Suprapubic skin (tissue), 4 donors: ENCODE measurements around the gene TNFSF8. TPM values are rescaled to one million over a fixed set of nuclear protein-coding genes. Genes with fewer than 3 reads are reported as not detected.

ENCODE experiments used
- DNase-seq, 2 donors: peaks; one replicate each; pipeline ENCODE4 v3.0.0-alpha.2; 2019; ENCODE audit warnings: low spot score in 2 of 2
- H3K27ac ChIP-seq: fragments of 200-600 bp; sonication (generic); one replicate; pipeline ENCODE4 v1.5.1; 2019
- H3K27me3 ChIP-seq: fragments of 200-600 bp; sonication (generic); one replicate; pipeline ENCODE4 v1.5.1; 2019
- H3K36me3 ChIP-seq: fragments of 200-600 bp; sonication (generic); one replicate; pipeline ENCODE4 v1.5.1; 2019
- H3K4me1 ChIP-seq: fragments of 200-600 bp; sonication (generic); one replicate; pipeline ENCODE4 v1.5.1; 2019
- H3K4me3 ChIP-seq: fragments of 200-600 bp; sonication (generic); one replicate; pipeline ENCODE4 v1.5.1; 2019; ENCODE audit warnings: mild to moderate bottlenecking
- H3K9me3 ChIP-seq: fragments of 200-600 bp; sonication (generic); one replicate; pipeline ENCODE4 v1.5.1; 2019
- EP300 ChIP-seq: sonication (generic); formaldehyde crosslinking; IDR thresholded peaks from one replicate; pipeline ENCODE4 v1.6.1; 2017; ENCODE audit warnings: antibody characterized with exemption
- POLR2A ChIP-seq, 2 donors: fragments of 450-650 bp; IDR thresholded peaks; one replicate each; pipeline ENCODE4 v1.6.1; 2017; ENCODE audit warnings: antibody characterized with exemption in 2 of 2, mild to moderate bottlenecking in 2 of 2, moderate library complexity in 2 of 2
- POLR2AphosphoS5 ChIP-seq, 3 donors: sonication (generic); formaldehyde crosslinking; IDR thresholded peaks; one replicate each; pipeline ENCODE4 v1.6.1; 2017; ENCODE audit warnings: antibody characterized with exemption in 3 of 3
- WGBS: methylation state at CpG from one replicate; pipeline ENCODE4 v1.1.5; 2018; 5-methylcytosine and 5-hydroxymethylcytosine counted together
- total RNA-seq, 4 donors: library from RNA; depleted of rRNA; stranded (reverse); fragments of >200 nt; gene quantifications; one replicate each; pipeline ENCODE4 v1.1.0, GENCODE V29; 2016
- TF ChIP-seq, protein P1 (sequence below), 2 donors: fragments of 200-600 bp in 1 of 2; fragments of 450-650 bp in 1 of 2; sonication (generic) in 1 of 2; IDR thresholded peaks; one replicate each; pipeline ENCODE4 v1.5.1; 2016 to 2019; ENCODE audit warnings: antibody characterized with exemption in 2 of 2, mild to moderate bottlenecking in 1 of 2, moderate library complexity in 1 of 2

TNFSF8 gene
- total RNA-seq, 4 donors from 2014 or later: 0.23 to 4.0 (median 1.4) TPM

DNA sequence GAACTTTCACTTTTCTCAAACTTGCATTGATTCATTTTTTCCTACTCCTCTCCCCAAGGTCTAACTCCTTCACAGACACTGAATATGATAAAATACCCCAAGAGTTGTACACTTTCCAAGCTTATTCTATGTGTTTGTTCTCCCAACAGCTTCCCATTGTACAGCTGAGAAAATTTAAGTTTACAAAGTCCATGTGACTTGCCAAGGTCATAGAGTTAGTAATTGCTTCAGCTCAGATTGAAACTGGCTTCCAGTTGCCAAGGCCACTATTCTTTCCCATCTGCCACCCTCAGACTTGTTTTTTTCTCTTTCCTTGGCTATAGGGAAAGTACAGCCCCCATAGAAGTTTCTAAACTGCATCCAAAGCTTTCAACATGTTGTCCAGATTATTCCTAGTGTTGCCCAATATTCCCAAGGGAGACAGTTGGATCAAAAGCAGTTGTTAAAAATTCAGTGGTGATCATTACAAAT lies 34.8 kb downstream of the TNFSF8 start:
- DNase-seq: no peak

DNA sequence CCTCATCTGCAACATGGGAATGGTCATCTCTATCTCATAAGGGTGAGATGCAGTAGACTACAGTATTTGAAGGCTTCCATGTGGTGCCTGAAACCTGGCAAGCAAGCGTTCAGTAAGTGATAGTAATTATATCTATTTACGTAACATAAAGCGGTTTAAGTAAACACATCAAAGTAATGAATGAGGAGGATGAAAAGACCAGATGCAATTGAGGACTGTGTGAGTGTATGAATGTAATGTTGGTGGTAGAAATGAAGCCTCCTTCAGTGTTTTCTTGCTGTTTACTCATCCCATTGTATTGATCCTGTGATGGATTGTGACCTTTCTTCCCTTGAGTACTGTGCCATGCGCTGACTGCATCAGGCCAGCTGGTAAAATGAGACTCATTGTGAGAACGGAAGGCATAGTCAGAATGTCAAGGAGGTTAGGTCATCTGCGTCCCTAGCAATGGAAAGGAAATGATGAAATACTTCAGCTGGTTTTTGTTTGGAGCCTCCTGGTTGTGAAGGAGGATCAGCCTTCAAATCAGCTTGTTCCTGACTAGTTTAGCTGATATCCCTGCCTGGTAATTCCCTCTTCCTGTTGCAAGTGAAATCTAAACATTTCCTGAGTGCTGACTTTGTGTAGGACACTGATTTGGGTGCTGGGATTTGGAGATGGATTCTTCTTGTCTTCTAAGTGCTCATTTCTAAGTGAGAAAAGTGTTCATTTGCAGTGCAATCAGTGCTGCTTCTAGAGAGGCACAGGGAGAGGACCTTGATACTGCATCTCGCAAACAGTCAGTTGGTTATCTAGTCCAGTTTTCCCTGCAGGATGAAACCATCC lies 35.6 kb downstream of the TNFSF8 start:
- TF ChIP-seq, protein P1, sequence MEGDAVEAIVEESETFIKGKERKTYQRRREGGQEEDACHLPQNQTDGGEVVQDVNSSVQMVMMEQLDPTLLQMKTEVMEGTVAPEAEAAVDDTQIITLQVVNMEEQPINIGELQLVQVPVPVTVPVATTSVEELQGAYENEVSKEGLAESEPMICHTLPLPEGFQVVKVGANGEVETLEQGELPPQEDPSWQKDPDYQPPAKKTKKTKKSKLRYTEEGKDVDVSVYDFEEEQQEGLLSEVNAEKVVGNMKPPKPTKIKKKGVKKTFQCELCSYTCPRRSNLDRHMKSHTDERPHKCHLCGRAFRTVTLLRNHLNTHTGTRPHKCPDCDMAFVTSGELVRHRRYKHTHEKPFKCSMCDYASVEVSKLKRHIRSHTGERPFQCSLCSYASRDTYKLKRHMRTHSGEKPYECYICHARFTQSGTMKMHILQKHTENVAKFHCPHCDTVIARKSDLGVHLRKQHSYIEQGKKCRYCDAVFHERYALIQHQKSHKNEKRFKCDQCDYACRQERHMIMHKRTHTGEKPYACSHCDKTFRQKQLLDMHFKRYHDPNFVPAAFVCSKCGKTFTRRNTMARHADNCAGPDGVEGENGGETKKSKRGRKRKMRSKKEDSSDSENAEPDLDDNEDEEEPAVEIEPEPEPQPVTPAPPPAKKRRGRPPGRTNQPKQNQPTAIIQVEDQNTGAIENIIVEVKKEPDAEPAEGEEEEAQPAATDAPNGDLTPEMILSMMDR (IDR thresholded peaks at IDR 0.05): no peak
- TF ChIP-seq POLR2AphosphoS5 (IDR thresholded peaks at IDR 0.05): peak in 2 of 3 donors; percentile 73 to 77
- no peak for TF ChIP-seq EP300
- no peak for TF ChIP-seq POLR2A (IDR thresholded peaks at IDR 0.05)
- H3K27me3 ChIP-seq: no peaks in the 10 kb centered on the region
- WGBS: 62% methylated on average over 7 of the region's 7 CpGs
- H3K4me3 ChIP-seq: no peak overlapping the region
- H3K27ac ChIP-seq: no peak overlapping the region
- DNase-seq: no peak
- H3K9me3 ChIP-seq: no peaks in the 10 kb centered on the region
- no peaks in the 10 kb centered on the region for H3K36me3 ChIP-seq
- peaks cover 26% of the 10 kb centered on the region for H3K4me1 ChIP-seq

More for the DNA sequence above, 34.8 kb downstream of the TNFSF8 start:
- TF ChIP-seq POLR2AphosphoS5 (IDR thresholded peaks at IDR 0.05) (no peak), EP300 (no peak), POLR2A (IDR thresholded peaks at IDR 0.05) (no peak)
- TF ChIP-seq, protein P1 (IDR thresholded peaks at IDR 0.05): no peak
- Histone ChIP-seq H3K9me3 (no peaks in the 10 kb centered on the region), H3K27ac (no peak overlapping the region), H3K36me3 (no peaks in the 10 kb centered on the region), H3K4me3 (no peak overlapping the region), H3K27me3 (no peaks in the 10 kb centered on the region), H3K4me1 (peaks cover 21% of the 10 kb centered on the region)

DNA sequence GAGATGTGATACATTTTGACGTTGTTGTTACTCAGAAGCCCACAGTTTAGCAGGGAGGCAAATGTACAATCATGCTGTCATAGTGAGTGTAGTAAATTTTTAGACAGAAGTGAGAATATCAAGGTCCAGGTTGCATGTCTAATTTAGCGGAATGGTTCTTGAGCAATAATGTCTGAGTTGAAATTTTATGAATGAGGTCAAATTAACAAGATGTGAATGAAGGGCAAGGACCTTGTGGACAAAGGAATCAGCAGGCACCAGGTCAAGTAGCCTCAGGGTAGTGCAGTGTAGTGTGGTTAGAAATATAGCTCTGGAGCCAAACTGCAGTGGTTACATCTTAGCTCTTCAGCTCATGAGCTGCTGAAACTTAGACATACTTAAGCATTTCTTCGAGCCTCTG lies 36.2 kb downstream of the TNFSF8 start:
- no peaks in the 10 kb centered on the region for H3K36me3 ChIP-seq
- peaks cover 24% of the 10 kb centered on the region for H3K4me1 ChIP-seq
- H3K27ac ChIP-seq: no peak overlapping the region
- no peak for TF ChIP-seq POLR2A (IDR thresholded peaks at IDR 0.05)
- TF ChIP-seq POLR2AphosphoS5 (IDR thresholded peaks at IDR 0.05): no peak
- no peak for TF ChIP-seq EP300
- TF ChIP-seq, protein P1 (IDR thresholded peaks at IDR 0.05): no peak
- no peak for DNase-seq
- H3K27me3 ChIP-seq: no peaks in the 10 kb centered on the region
- H3K4me3 ChIP-seq: no peak overlapping the region
- WGBS: 61% methylated on average over 3 of the region's 3 CpGs
- H3K9me3 ChIP-seq: no peaks in the 10 kb centered on the region

DNA sequence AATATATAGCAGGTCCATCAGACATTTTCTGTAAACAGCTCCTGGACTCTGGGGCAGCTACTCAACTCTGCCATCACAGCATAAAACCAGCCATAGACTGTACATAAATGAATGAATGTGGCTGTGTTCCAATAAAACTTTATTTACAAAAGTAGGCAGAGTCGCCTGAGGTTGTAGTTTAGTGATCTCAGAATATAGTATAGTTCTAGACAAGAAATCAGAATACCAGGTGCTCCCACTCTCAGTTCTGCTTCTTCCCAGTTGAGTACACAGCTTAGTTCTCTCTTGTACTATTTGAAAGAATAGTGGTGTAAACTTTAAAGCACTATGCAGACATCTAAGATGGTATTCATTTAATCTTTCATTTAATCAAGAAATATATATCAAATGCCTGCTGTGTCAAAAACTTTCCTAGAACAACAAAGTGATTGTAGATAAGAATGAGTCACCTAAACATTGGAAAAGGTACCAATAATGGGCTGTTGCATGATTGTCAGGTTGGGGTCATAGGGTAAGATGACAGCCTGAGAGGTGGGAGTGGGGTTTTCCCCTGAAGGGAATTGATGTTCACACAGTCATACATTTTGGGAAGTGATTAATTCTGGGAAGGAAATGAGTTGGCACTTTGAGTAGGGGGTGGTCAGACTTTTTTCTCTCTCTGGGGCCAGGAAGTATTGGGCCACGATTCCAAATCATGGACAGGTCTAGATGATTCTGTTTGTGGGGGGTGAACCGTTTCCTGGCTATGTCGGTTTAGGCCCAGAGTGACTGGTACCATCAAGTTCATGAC lies 37.0 kb downstream of the TNFSF8 start:
- no peaks in the 10 kb centered on the region for H3K9me3 ChIP-seq
- 93% methylated on average over 4 of the region's 4 CpGs for WGBS
- no peak for DNase-seq
- TF ChIP-seq EP300 (no peak), POLR2AphosphoS5 (IDR thresholded peaks at IDR 0.05) (no peak), POLR2A (IDR thresholded peaks at IDR 0.05) (no peak)
- TF ChIP-seq, protein P1 (IDR thresholded peaks at IDR 0.05): no peak
- no peak overlapping the region for H3K4me3 ChIP-seq
- H3K27ac ChIP-seq: no peak overlapping the region
- H3K27me3 ChIP-seq: no peaks in the 10 kb centered on the region
- H3K36me3 ChIP-seq: no peaks in the 10 kb centered on the region
- peaks cover 22% of the 10 kb centered on the region for H3K4me1 ChIP-seq

DNA sequence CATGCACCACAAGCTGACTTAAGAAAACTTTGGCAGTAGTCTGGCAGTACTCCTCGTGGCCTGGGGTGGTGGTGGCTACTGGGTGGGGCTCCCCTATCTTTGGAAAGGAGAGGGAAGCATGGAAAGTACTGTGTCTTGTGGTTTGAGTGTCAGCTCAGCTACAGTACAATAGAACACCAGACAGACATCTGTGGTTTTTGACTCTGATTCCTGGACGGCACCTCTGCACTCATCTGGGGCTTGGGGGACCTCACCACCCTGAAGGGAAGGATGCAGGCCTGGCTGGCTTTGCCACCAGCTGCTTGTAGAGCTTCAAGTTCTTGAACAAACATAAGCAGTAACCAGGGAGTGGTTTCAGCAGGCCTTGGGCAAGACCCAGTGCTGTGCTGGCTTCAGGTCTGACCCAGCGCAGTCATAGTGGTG lies 40.6 kb downstream of the TNFSF8 start:
- H3K27ac ChIP-seq: no peak overlapping the region
- H3K4me3 ChIP-seq: no peak overlapping the region
- no peak for DNase-seq
- no peaks in the 10 kb centered on the region for H3K27me3 ChIP-seq
- no peaks in the 10 kb centered on the region for H3K36me3 ChIP-seq
- peaks cover 15% of the 10 kb centered on the region for H3K4me1 ChIP-seq
- no peak for TF ChIP-seq EP300
- TF ChIP-seq, protein P1 (IDR thresholded peaks at IDR 0.05): no peak
- no peaks in the 10 kb centered on the region for H3K9me3 ChIP-seq
- WGBS: 58% methylated on average over 3 of the region's 3 CpGs
